OCI-LY1 (cell line): ENCODE measurements around the gene ERCC6L.

Experiments used
- H2AFZ ChIP-seq: fragments of 200-600 bp; sonication (generic), shearing (Covaris generic); 2 replicates; pipeline ENCODE4 v1.6.0; 2014; ENCODE audit warnings: antibody characterized with exemption, mild to moderate bottlenecking, low read length
- H3F3A ChIP-seq: fragments of 200-600 bp; sonication (generic), shearing (Covaris generic); 2 replicates; pipeline ENCODE4 v1.6.0; 2014; ENCODE audit warnings: mild to moderate bottlenecking, antibody characterized with exemption, low read length, moderate library complexity; ENCODE audit not compliant: insufficient read depth
- H3K27ac ChIP-seq: fragments of 200-600 bp; sonication (generic); 2 replicates; pipeline ENCODE4 v1.5.1; 2014; ENCODE audit warnings: low read length, mixed run types, mild to moderate bottlenecking, low read depth; ENCODE audit not compliant: poor library complexity, severe bottlenecking
- H3K27me3 ChIP-seq: fragments of 200-600 bp; sonication (generic); 2 replicates; pipeline ENCODE4 v1.6.0; 2014; ENCODE audit warnings: antibody characterized with exemption, mild to moderate bottlenecking, low read length, moderate library complexity; ENCODE audit not compliant: insufficient read depth
- H3K36me3 ChIP-seq: fragments of 200-600 bp; sonication (generic); 2 replicates; pipeline ENCODE4 v1.6.1; 2014; ENCODE audit warnings: mild to moderate bottlenecking, antibody characterized with exemption, low read length, moderate library complexity, mixed read lengths; ENCODE audit not compliant: insufficient read depth
- H3K4me1 ChIP-seq: fragments of 200-600 bp; sonication (generic); 2 replicates; pipeline ENCODE4 v1.5.1; 2014; ENCODE audit warnings: mild to moderate bottlenecking, low read length, moderate library complexity; ENCODE audit not compliant: insufficient read depth, severe bottlenecking
- H3K4me2 ChIP-seq: fragments of 200-600 bp; sonication (generic), shearing (Covaris generic); 2 replicates; pipeline ENCODE4 v1.6.1; 2014; ENCODE audit warnings: low read length
- H3K4me3 ChIP-seq: fragments of 200-600 bp; sonication (generic); 2 replicates; pipeline ENCODE4 v1.5.1; 2014; ENCODE audit warnings: low read length, low read depth, mild to moderate bottlenecking, mixed read lengths; ENCODE audit not compliant: poor library complexity, severe bottlenecking
- H3K79me2 ChIP-seq: fragments of 200-600 bp; shearing (Covaris generic); 2 replicates; pipeline ENCODE4 v1.6.1; 2016; ENCODE audit warnings: mixed run types, low read length, mixed read lengths; ENCODE audit not compliant: insufficient read depth
- H3K9ac ChIP-seq: fragments of 200-600 bp; sonication (generic), shearing (Covaris generic); 2 replicates; pipeline ENCODE4 v1.6.1; 2014; ENCODE audit warnings: mild to moderate bottlenecking, low read length, mixed read lengths
- H3K9me2 ChIP-seq: fragments of 200-600 bp; sonication (generic), shearing (Covaris generic); 2 replicates; pipeline ENCODE4 v1.6.1; 2014; ENCODE audit warnings: low read depth, mild to moderate bottlenecking, low read length, mixed read lengths
- H3K9me3 ChIP-seq: fragments of 200-600 bp; shearing (Covaris generic); 2 replicates; pipeline ENCODE4 v1.6.1; 2014; ENCODE audit warnings: low read length, mixed read lengths
- H4K20me1 ChIP-seq: fragments of 200-600 bp; sonication (generic), shearing (Covaris generic); 2 replicates; pipeline ENCODE4 v1.6.0; 2016; ENCODE audit warnings: mild to moderate bottlenecking, low read length; ENCODE audit not compliant: insufficient read depth
- CTCF ChIP-seq: fragments of 200-600 bp; sonication (generic), shearing (Covaris generic); IDR thresholded peaks from 2 replicates; pipeline ENCODE4 v1.5.1; 2017; ENCODE audit warnings: mild to moderate bottlenecking, antibody characterized with exemption, low read length, moderate library complexity, mixed read lengths
- EZH2 ChIP-seq: fragments of 200-600 bp; sonication (generic), shearing (Covaris generic); IDR thresholded peaks from 2 replicates; pipeline ENCODE4 v1.8.0; 2017; ENCODE audit warnings: borderline replicate concordance, mixed run types, mild to moderate bottlenecking, antibody characterized with exemption, low read length, moderate library complexity, mixed read lengths

The ERCC6L gene

DNA sequence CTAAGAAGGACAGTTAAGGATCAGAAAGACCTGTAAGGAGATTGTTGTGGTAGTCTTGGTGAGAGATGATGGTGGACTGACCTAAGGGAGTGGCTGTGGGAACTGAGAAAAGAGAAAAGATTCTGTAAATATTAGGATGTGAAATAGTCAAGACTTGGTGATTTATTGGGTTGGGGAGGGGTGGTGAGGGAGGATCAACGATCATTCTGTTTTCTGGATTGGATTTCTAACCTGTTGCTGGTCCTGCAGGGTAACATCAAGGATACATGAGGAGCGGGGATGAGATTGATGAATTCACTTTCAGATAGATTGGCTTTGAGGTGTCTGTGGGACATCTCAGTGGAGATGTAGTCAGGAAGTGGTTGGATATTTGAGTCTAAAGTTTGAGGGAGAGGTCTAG lies 55.9 kb downstream of the ERCC6L start:
- no peak overlapping the region; the same call in 1 of the 2 replicates for H3K9ac ChIP-seq
- peak overlapping the region; percentile 77 for H3K4me2 ChIP-seq
- TF ChIP-seq EZH2 (no peak), CTCF (no peak)
- H2AFZ ChIP-seq: no peak overlapping the region
- H3K9me3 ChIP-seq: no peaks in the 10 kb centered on the region
- H3F3A ChIP-seq: no peaks in the 10 kb centered on the region
- no peaks in the 10 kb centered on the region for H3K27me3 ChIP-seq
- no peak overlapping the region for H3K27ac ChIP-seq
- peak overlapping the region; percentile 99 for H3K4me3 ChIP-seq
- no peaks in the 10 kb centered on the region for H3K9me2 ChIP-seq
- H3K4me1 ChIP-seq: peaks cover 17% of the 10 kb centered on the region
- 0 out of 2 replicates have a peak, but pooled peaks cover 5% of the 10 kb centered on the region for H3K36me3 ChIP-seq
- no peaks in the 10 kb centered on the region for H4K20me1 ChIP-seq
- no peaks in the 10 kb centered on the region for H3K79me2 ChIP-seq

DNA sequence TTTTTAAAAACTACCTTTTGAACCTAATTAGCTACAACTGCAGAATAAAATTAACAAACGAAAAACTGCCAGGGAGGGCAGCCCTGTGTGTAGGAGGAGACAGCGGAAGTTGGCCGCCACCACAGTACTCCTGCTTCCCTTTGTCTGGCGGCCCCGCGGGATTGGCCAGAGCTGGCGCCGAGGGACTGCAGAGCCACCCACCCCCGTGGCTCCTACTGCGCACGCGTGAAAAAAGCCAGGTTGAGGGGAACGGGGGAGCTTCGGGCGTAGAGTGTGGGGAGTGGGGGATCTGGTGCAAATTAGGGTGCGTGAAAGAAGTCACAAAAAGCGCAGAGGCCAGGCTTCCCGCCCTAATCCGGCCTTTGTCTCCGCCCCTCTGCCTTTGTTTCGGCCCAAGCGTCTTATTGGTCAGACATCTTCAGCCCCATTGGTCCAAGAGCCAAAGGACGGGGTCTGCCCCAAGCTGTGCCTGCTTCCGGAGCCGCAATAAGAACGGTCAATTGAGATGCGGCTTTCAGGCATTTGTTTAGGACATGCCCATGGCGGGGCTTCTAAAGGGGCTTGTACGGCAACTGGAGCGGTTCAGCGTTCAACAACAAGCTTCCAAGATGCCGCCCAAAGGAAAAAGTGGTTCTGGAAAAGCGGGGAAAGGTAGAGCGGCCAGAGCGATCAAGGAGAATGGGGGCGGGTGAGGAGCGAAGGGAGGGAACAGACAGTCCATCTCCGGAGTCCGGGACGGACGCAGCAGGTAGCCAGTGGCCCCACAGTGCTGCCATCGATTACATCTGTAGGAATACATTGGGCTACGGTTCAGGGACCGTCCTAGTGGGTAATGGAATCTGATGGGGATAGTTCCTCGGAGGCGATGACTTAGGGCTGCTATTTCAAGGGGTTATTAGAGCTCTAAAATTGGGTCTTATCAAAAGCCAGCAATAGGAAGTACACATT lies 57.4 kb downstream of the ERCC6L start, which contains the start of gene PIN4:
TSS of gene PIN4 (plus strand) at position 580 of the 948 bp plus-strand sequence. CDS start at position 609, 29 bp downstream.
- H3K27ac ChIP-seq: peak within 1 kb of the TSS; percentile 85
- H3K79me2 ChIP-seq: no peaks in the 10 kb centered on the region
- TF ChIP-seq CTCF (no peak), EZH2 (no peak)

DNA sequence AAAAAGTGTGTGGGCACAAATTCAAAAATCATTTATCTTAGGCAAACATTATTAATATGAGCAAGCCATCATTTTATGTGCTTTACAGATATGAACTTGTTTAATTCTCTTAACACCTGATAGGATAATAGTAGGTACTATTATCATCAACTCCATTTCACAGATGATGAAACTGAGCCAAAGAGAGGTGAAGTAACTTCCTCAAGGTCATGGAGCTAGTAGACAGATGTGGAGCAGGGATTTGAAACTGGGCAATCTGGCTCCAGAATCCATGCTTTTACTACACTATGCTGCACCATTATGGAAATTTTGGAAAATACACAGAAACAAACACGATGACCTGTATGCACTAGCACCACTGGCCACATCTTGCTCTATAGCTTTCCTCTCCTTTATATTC lies 58.3 kb downstream of the ERCC6L start:
- no peaks in the 10 kb centered on the region for H3K79me2 ChIP-seq
- peak overlapping the region; percentile 99 for H3K4me3 ChIP-seq
- H3K27me3 ChIP-seq: no peaks in the 10 kb centered on the region
- TF ChIP-seq CTCF (no peak), EZH2 (no peak)
- no peaks in the 10 kb centered on the region for H3F3A ChIP-seq
- no peaks in the 10 kb centered on the region for H3K9me2 ChIP-seq
- no peaks in the 10 kb centered on the region for H3K36me3 ChIP-seq
- H3K27ac ChIP-seq: peak overlapping the region; percentile 85
- H3K9me3 ChIP-seq: no peaks in the 10 kb centered on the region
- H4K20me1 ChIP-seq: no peaks in the 10 kb centered on the region
- H3K4me1 ChIP-seq: peaks cover 17% of the 10 kb centered on the region
- peak overlapping the region; percentile 86 for H3K9ac ChIP-seq
- peak overlapping the region; percentile 85 for H3K4me2 ChIP-seq
- 0 out of 2 replicates have a peak overlapping the region, but pooled peaks have one; percentile 63 for H2AFZ ChIP-seq

More for the DNA sequence above, 57.4 kb downstream of the ERCC6L start, which contains the start of gene PIN4:
- Histone ChIP-seq H3K4me2 (peak within 1 kb of the TSS; percentile 85), H2AFZ (peak within 1 kb of the TSS; percentile 63; the same call in 1 of the 2 replicates), H3K36me3 (no peaks in the 10 kb centered on the region), H3K4me1 (peaks cover 17% of the 10 kb centered on the region), H3K4me3 (peak within 1 kb of the TSS; percentile 99), H3F3A (no peaks in the 10 kb centered on the region), H3K9me3 (no peaks in the 10 kb centered on the region), H3K27me3 (no peaks in the 10 kb centered on the region), H3K9me2 (no peaks in the 10 kb centered on the region), H3K9ac (peak within 1 kb of the TSS; percentile 95), H4K20me1 (no peaks in the 10 kb centered on the region)
